Measurements from ENCODE around the gene SMAD6.

DNA sequence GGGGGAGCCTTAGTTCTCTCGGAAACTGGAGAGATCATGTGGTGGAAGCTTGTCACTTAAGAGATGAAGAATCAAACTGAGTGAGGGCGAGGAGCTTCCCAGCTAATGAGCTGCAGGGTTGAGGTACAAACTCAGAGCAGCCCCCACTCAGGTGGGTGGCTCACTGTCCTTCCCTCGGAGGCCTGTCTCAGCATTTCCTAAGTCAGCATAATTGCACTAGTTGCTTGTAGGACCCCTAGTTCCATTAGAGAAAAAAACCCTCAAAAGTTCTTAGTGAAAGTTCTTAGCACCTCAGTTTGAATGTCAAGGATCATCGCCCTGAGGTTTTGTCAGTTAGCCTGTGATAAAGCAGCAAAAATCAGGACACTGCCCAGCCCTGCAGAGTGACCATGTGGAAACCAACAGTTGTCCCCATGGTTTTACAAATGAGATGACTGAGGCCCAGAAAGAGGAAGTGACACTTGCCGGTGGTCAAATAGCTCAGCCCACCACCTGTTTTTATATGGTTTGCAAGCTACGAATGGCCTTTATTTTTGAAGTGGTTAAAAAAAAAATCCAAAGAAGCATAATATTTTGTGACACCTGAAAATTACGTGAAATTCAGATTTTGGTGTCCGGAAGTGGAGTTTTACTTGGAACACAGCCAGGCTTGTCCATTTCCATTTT is 11.9 kb downstream of the SMAD6 start:
- TF ChIP-seq, protein P1, sequence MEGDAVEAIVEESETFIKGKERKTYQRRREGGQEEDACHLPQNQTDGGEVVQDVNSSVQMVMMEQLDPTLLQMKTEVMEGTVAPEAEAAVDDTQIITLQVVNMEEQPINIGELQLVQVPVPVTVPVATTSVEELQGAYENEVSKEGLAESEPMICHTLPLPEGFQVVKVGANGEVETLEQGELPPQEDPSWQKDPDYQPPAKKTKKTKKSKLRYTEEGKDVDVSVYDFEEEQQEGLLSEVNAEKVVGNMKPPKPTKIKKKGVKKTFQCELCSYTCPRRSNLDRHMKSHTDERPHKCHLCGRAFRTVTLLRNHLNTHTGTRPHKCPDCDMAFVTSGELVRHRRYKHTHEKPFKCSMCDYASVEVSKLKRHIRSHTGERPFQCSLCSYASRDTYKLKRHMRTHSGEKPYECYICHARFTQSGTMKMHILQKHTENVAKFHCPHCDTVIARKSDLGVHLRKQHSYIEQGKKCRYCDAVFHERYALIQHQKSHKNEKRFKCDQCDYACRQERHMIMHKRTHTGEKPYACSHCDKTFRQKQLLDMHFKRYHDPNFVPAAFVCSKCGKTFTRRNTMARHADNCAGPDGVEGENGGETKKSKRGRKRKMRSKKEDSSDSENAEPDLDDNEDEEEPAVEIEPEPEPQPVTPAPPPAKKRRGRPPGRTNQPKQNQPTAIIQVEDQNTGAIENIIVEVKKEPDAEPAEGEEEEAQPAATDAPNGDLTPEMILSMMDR (conservative IDR thresholded peaks at IDR 0.05; ENCODE audit: low read depth, low read length) = no peak
- TF ChIP-seq EZH2 (IDR thresholded peaks at IDR 0.05; ENCODE audit: low read length, unreplicated experiment) = no peak
